H1 (cell line): ENCODE results near the gene HPN.
"Not testable (repeated sequence)": the region's sequence is repeated elsewhere in the genome, so short reads cannot be mapped to it uniquely, and the experiment has no call there.

Source experiments
- CREB1 ChIP-seq: IDR thresholded peaks from 2 replicates; pipeline ENCODE4 v1.6.1; 2012; ENCODE audit warnings: inconsistent platforms
- TF ChIP-seq, protein P1 (sequence below): IDR thresholded peaks from 2 replicates; pipeline ENCODE4 v1.6.1; 2012; ENCODE audit warnings: inconsistent platforms

DNA sequence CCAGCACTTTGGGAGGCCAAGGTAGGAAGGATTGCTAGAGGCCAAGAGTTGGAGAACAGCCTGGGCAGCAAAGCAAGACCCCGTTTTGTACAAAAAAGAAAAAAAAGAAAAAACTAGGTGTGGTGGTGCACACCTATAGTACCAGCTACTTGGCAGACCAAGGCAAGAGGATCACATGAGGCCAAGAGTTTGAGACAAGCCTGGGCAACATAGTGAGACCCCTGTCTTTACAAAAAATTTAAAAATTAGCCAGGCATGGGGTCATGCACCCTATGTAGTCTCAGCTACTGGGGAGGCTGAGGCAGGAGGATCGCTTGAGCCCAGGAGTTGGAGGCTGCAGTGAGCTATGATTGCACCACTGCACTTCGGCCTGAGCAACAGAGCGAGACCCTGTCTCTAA is 26.7 kb upstream of the HPN start:
- not testable (repeated sequence) for TF ChIP-seq CREB1
- TF ChIP-seq, protein P1, sequence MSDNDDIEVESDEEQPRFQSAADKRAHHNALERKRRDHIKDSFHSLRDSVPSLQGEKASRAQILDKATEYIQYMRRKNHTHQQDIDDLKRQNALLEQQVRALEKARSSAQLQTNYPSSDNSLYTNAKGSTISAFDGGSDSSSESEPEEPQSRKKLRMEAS, result not testable (repeated sequence)
